ENCODE results near the gene KCNE5.
"Not testable (repeated sequence)": the region's sequence is repeated elsewhere in the genome, so short reads cannot be mapped to it uniquely, and the experiment has no call there.

GRCh38 chrX:109644671-109645070, 19.7 kb upstream of the KCNE5 start:
- TF ChIP-seq CTCF (IDR thresholded peaks at IDR 0.05 in 2 of 3, conservative IDR thresholded peaks at IDR 0.05 in 1 of 3; ENCODE audit: control insufficient read depth in 2 of 3, extremely low read depth in 1 of 3, insufficient read depth in 1 of 3, low read depth in 3 of 3, low read length in 3 of 3); MYC (IDR thresholded peaks at IDR 0.05; ENCODE audit: insufficient read depth, insufficient read length, insufficient replicate concordance, low read length, severe bottlenecking); ESRRA (IDR thresholded peaks at IDR 0.05; ENCODE audit: low read length); RCOR1 (conservative IDR thresholded peaks at IDR 0.05; ENCODE audit: low read depth, low read length); POLR2AphosphoS2 (IDR thresholded peaks at IDR 0.05; ENCODE audit: low read depth, low read length); JUND (IDR thresholded peaks at IDR 0.05; ENCODE audit: low read depth, low read length); POLR2A (IDR thresholded peaks at IDR 0.05; ENCODE audit: low read depth, low read length); EED (IDR thresholded peaks at IDR 0.05; ENCODE audit: low read depth): not testable (repeated sequence)
